HepG2 (cell line): ENCODE results near the gene ETF1. TPM values are rescaled to one million over a fixed set of nuclear protein-coding genes. Genes with fewer than 3 reads are reported as not detected.

Experiments
- ATM ChIP-seq: fragments of 450-650 bp; IDR thresholded peaks from 2 replicates; pipeline ENCODE4 v1.7.1; 2017; ENCODE audit warnings: mild to moderate bottlenecking, borderline replicate concordance
- FOXO1 ChIP-seq: sonication (generic); formaldehyde crosslinking; IDR thresholded peaks from 2 replicates; pipeline ENCODE4 v1.4.0; 2020; ENCODE audit warnings: missing genetic modification reagents
- KLF13 ChIP-seq: sonication (generic); formaldehyde crosslinking; IDR thresholded peaks from 2 replicates; pipeline ENCODE4 v1.4.0; 2020; ENCODE audit warnings: mild to moderate bottlenecking, missing genetic modification reagents
- POLR2G ChIP-seq: fragments of 200-400 bp; formaldehyde crosslinking; IDR thresholded peaks from 2 replicates; pipeline ENCODE4 v1.6.1; 2018; ENCODE audit warnings: mild to moderate bottlenecking, low read depth, low read length, moderate library complexity
- PTBP1 ChIP-seq: fragments of 200-400 bp; formaldehyde crosslinking; IDR thresholded peaks from 2 replicates; pipeline ENCODE4 v1.6.1; 2018; ENCODE audit warnings: low read length, low read depth; ENCODE audit not compliant: poor library complexity, severe bottlenecking
- SRSF1 ChIP-seq: fragments of 200-400 bp; formaldehyde crosslinking; optimal IDR thresholded peaks from 2 replicates; pipeline ENCODE3; 2017; ENCODE audit warnings: mild to moderate bottlenecking, low read depth, low read length, moderate library complexity
- ZFY ChIP-seq: sonication (generic); formaldehyde crosslinking; IDR thresholded peaks from 2 replicates; pipeline ENCODE4 v1.4.0; 2020; ENCODE audit warnings: missing genetic modification reagents
- ZNF572 ChIP-seq: sonication (generic); formaldehyde crosslinking; IDR thresholded peaks from 2 replicates; pipeline ENCODE4 v1.5.1; 2020; ENCODE audit warnings: mild to moderate bottlenecking, missing genetic modification reagents
- ZNF839 ChIP-seq: sonication (generic); formaldehyde crosslinking; IDR thresholded peaks from 2 replicates; pipeline ENCODE4 v1.4.0; 2020; ENCODE audit warnings: missing genetic modification reagents, mild to moderate bottlenecking, borderline replicate concordance
- ZSCAN21 ChIP-seq: sonication (generic); formaldehyde crosslinking; IDR thresholded peaks from 2 replicates; pipeline ENCODE4 v1.8.0; 2022; ENCODE audit warnings: mild to moderate bottlenecking, missing genetic modification reagents, moderate library complexity, borderline replicate concordance
- polyA plus RNA-seq, 8 experiments: library from polyadenylated mRNA; depleted of rRNA in 3 of 8; stranded (reverse) in 7 of 8; unstranded in 1 of 8; fragments of >200 nt; fragmentation: Illumina TruSeq in 4 of 8; extraction: Trizol in 4 of 8; gene quantifications; 2 replicates each; pipeline versions ENCODE4 v1.2.1 to v1.2.3, GENCODE V29; 2011 to 2016; ENCODE audit warnings: low read depth in 4 of 8, missing spikeins in 1 of 8, mixed read lengths in 1 of 8; ENCODE audit not compliant: insufficient read depth in 1 of 8
- total RNA-seq, 5 experiments: library from RNA; depleted of rRNA; stranded (reverse); fragments of >200 nt; fragmentation: Illumina TruSeq; extraction: Trizol; gene quantifications; 2 replicates each; pipeline ENCODE4 v1.2.3, GENCODE V29; 2016; ENCODE audit warnings: low read depth in 1 of 5
- TF ChIP-seq, protein P1 (sequence below): sonication (generic); formaldehyde crosslinking; IDR thresholded peaks from 2 replicates; pipeline ENCODE4 v1.5.1; 2020; ENCODE audit warnings: missing genetic modification reagents, mild to moderate bottlenecking, borderline replicate concordance
- TF ChIP-seq, protein P2 (sequence below): sonication (generic); formaldehyde crosslinking; IDR thresholded peaks from 2 replicates; pipeline ENCODE4 v1.4.0; 2020; ENCODE audit warnings: missing genetic modification reagents
- TF ChIP-seq, protein P3 (sequence below): sonication (generic); formaldehyde crosslinking; IDR thresholded peaks from 2 replicates; pipeline ENCODE4 v1.9.0; 2021; ENCODE audit warnings: missing genetic modification reagents, mild to moderate bottlenecking, borderline replicate concordance
- TF ChIP-seq, protein P4 (sequence below): fragments of 450-650 bp; IDR thresholded peaks from 2 replicates; pipeline ENCODE4 v1.6.1; 2017
- TF ChIP-seq, protein P5 (sequence below): sonication (generic); formaldehyde crosslinking; IDR thresholded peaks from one replicate; pipeline ENCODE4 v1.5.1; 2020; ENCODE audit warnings: mild to moderate bottlenecking, missing genetic modification reagents; ENCODE audit errors: not compliant biosample characterization
- TF ChIP-seq, protein P6 (sequence below): sonication (generic); formaldehyde crosslinking; IDR thresholded peaks from 2 replicates; pipeline ENCODE4 v1.4.0; 2020; ENCODE audit warnings: missing genetic modification reagents

ETF1 gene
- total and polyA plus RNA-seq, 2 of the 13 experiments (the other 11 are each of a cell fraction or from before 2014, with no cell fraction given), result 52.1 to 184 TPM

DNA sequence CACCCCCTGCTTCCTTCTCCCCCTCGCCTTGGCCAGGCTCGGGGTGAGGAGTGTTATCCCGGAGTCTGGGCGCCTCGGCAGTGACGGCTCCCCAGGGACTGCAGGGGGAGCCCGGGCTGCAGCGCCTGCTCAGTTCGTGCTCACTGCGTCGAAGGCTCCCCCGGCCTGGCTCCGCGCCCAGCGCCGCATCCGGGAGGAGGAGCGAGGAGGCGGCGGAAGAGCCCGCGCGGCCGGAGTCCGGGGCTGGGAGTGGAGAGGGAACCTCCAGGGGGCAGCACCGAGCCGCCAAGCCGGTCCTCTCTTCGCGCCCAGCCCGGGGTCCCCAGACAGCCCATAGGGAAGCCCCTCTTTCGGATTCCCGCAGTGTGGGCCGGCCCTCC lies 79.0 kb downstream of the ETF1 start (continued):
- TF ChIP-seq, protein P1, sequence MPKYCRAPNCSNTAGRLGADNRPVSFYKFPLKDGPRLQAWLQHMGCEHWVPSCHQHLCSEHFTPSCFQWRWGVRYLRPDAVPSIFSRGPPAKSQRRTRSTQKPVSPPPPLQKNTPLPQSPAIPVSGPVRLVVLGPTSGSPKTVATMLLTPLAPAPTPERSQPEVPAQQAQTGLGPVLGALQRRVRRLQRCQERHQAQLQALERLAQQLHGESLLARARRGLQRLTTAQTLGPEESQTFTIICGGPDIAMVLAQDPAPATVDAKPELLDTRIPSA (CRISPR knock-in tag), result no peak
- TF ChIP-seq, protein P2, sequence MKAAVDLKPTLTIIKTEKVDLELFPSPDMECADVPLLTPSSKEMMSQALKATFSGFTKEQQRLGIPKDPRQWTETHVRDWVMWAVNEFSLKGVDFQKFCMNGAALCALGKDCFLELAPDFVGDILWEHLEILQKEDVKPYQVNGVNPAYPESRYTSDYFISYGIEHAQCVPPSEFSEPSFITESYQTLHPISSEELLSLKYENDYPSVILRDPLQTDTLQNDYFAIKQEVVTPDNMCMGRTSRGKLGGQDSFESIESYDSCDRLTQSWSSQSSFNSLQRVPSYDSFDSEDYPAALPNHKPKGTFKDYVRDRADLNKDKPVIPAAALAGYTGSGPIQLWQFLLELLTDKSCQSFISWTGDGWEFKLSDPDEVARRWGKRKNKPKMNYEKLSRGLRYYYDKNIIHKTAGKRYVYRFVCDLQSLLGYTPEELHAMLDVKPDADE, result no peak
- TF ChIP-seq, protein P3, sequence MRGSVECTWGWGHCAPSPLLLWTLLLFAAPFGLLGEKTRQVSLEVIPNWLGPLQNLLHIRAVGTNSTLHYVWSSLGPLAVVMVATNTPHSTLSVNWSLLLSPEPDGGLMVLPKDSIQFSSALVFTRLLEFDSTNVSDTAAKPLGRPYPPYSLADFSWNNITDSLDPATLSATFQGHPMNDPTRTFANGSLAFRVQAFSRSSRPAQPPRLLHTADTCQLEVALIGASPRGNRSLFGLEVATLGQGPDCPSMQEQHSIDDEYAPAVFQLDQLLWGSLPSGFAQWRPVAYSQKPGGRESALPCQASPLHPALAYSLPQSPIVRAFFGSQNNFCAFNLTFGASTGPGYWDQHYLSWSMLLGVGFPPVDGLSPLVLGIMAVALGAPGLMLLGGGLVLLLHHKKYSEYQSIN (CRISPR knock-in tag), result no peak
- TF ChIP-seq KLF13 (CRISPR knock-in tag) (no peak), ZNF572 (CRISPR knock-in tag) (no peak), ZNF839 (CRISPR knock-in tag) (no peak), ZFY (CRISPR knock-in tag) (no peak), ATM (no peak), SRSF1 (no peak), FOXO1 (CRISPR knock-in tag) (no peak; the same call in 1 of the 2 replicates), ZSCAN21 (CRISPR knock-in tag) (0 out of 2 replicates have a peak, but pooled peaks have one; percentile 19), POLR2G (peak; percentile 61), PTBP1 (no peak)
- TF ChIP-seq, protein P4, sequence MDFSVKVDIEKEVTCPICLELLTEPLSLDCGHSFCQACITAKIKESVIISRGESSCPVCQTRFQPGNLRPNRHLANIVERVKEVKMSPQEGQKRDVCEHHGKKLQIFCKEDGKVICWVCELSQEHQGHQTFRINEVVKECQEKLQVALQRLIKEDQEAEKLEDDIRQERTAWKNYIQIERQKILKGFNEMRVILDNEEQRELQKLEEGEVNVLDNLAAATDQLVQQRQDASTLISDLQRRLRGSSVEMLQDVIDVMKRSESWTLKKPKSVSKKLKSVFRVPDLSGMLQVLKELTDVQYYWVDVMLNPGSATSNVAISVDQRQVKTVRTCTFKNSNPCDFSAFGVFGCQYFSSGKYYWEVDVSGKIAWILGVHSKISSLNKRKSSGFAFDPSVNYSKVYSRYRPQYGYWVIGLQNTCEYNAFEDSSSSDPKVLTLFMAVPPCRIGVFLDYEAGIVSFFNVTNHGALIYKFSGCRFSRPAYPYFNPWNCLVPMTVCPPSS, result no peak
- TF ChIP-seq, protein P5, sequence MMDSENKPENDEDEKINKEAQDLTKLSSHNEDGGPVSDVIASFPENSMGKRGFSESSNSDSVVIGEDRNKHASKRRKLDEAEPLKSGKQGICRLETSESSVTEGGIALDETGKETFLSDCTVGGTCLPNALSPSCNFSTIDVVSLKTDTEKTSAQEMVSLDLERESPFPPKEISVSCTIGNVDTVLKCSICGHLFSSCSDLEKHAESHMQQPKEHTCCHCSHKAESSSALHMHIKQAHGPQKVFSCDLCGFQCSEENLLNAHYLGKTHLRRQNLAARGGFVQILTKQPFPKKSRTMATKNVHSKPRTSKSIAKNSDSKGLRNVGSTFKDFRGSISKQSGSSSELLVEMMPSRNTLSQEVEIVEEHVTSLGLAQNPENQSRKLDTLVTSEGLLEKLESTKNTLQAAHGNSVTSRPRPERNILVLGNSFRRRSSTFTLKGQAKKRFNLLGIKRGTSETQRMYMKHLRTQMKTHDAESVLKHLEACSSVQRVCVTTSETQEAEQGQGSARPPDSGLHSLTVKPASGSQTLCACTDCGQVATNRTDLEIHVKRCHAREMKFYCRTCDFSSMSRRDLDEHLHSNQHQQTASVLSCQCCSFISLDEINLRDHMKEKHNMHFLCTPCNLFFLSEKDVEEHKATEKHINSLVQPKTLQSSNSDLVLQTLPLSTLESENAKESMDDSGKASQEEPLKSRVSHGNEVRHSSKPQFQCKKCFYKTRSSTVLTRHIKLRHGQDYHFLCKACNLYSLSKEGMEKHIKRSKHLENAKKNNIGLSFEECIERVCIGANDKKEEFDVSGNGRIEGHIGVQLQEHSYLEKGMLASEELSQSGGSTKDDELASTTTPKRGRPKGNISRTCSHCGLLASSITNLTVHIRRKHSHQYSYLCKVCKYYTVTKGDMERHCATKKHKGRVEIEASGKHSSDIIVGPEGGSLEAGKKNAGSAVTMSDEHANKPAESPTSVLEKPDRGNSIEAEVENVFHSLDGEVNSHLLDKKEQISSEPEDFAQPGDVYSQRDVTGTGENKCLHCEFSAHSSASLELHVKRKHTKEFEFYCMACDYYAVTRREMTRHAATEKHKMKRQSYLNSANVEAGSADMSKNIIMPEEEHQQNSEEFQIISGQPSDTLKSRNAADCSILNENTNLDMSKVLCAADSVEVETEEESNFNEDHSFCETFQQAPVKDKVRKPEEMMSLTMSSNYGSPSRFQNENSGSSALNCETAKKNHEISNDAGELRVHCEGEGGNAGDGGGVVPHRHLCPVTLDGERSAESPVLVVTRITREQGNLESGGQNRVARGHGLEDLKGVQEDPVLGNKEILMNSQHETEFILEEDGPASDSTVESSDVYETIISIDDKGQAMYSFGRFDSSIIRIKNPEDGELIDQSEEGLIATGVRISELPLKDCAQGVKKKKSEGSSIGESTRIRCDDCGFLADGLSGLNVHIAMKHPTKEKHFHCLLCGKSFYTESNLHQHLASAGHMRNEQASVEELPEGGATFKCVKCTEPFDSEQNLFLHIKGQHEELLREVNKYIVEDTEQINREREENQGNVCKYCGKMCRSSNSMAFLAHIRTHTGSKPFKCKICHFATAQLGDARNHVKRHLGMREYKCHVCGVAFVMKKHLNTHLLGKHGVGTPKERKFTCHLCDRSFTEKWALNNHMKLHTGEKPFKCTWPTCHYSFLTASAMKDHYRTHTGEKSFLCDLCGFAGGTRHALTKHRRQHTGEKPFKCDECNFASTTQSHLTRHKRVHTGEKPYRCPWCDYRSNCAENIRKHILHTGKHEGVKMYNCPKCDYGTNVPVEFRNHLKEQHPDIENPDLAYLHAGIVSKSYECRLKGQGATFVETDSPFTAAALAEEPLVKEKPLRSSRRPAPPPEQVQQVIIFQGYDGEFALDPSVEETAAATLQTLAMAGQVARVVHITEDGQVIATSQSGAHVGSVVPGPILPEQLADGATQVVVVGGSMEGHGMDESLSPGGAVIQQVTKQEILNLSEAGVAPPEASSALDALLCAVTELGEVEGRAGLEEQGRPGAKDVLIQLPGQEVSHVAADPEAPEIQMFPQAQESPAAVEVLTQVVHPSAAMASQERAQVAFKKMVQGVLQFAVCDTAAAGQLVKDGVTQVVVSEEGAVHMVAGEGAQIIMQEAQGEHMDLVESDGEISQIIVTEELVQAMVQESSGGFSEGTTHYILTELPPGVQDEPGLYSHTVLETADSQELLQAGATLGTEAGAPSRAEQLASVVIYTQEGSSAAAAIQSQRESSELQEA (CRISPR knock-in tag), result peak; percentile 17
- TF ChIP-seq, protein P6, sequence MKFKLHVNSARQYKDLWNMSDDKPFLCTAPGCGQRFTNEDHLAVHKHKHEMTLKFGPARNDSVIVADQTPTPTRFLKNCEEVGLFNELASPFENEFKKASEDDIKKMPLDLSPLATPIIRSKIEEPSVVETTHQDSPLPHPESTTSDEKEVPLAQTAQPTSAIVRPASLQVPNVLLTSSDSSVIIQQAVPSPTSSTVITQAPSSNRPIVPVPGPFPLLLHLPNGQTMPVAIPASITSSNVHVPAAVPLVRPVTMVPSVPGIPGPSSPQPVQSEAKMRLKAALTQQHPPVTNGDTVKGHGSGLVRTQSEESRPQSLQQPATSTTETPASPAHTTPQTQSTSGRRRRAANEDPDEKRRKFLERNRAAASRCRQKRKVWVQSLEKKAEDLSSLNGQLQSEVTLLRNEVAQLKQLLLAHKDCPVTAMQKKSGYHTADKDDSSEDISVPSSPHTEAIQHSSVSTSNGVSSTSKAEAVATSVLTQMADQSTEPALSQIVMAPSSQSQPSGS (CRISPR knock-in tag), result 0 out of 2 replicates have a peak, but pooled peaks have one; percentile 32
